GM06990 (cell line): ENCODE results near the gene CHST12.

ENCODE experiments used
- DNase-seq: peaks from one replicate; pipeline ENCODE4 v3.0.0-alpha.2; 2011; ENCODE audit not compliant: insufficient read length; ENCODE audit errors: extremely low read depth
- H3K27me3 ChIP-seq: replicated peaks from 2 replicates; pipeline ENCODE4 v1.6.0; 2011; ENCODE audit warnings: low read length; ENCODE audit not compliant: control insufficient read depth, insufficient read depth
- H3K36me3 ChIP-seq: 2 replicates; pipeline ENCODE4 v1.5.1; 2011; ENCODE audit warnings: low read length; ENCODE audit not compliant: control insufficient read depth, insufficient read depth
- H3K4me3 ChIP-seq: replicated peaks from 2 replicates; pipeline ENCODE4 v1.5.1; 2011; ENCODE audit warnings: low read depth, mild to moderate bottlenecking, control low read depth, low read length
- CTCF ChIP-seq: IDR thresholded peaks from 2 replicates; pipeline ENCODE4 v1.5.1; 2011; ENCODE audit warnings: low read length, control low read depth, mild to moderate bottlenecking, inconsistent platforms; ENCODE audit not compliant: insufficient read depth, poor library complexity, severe bottlenecking

CHST12 gene

GRCh38 chr7:2482725-2483451 is 79.5 kb downstream of the CHST12 start:
- no peak for DNase-seq
- H3K36me3 ChIP-seq: no peaks in the 10 kb centered on the region
- TF ChIP-seq CTCF: peak; percentile 19
- H3K27me3 ChIP-seq: no peaks in the 10 kb centered on the region; the same call in 1 of the 2 replicates
- no peak overlapping the region for H3K4me3 ChIP-seq

- H3K4me3 ChIP-seq: no peak overlapping the region
- no peak for DNase-seq
- no peak for TF ChIP-seq CTCF
- no peaks in the 10 kb centered on the region; the same call in 1 of the 2 replicates for H3K27me3 ChIP-seq
- no peaks in the 10 kb centered on the region for H3K36me3 ChIP-seq
Observed at GRCh38 chr7:2483494-2483893, 80.1 kb downstream of the CHST12 start.

- no peak for DNase-seq
- H3K36me3 ChIP-seq: no peaks in the 10 kb centered on the region
- H3K4me3 ChIP-seq: no peak overlapping the region
- H3K27me3 ChIP-seq: no peaks in the 10 kb centered on the region
- no peak for TF ChIP-seq CTCF
Observed at GRCh38 chr7:2484868-2485267, 81.5 kb downstream of the CHST12 start.

- no peaks in the 10 kb centered on the region for H3K27me3 ChIP-seq
Observed at GRCh38 chr7:2487586-2488271, 84.3 kb downstream of the CHST12 start.

GRCh38 chr7:2488272-2488645 is 84.8 kb downstream of the CHST12 start:
- H3K27me3 ChIP-seq: no peaks in the 10 kb centered on the region
- no peak for TF ChIP-seq CTCF
- no peak overlapping the region for H3K4me3 ChIP-seq
- DNase-seq: no peak
- H3K36me3 ChIP-seq: no peaks in the 10 kb centered on the region

More at GRCh38 chr7:2487586-2488271, 84.3 kb downstream of the CHST12 start:
- Histone ChIP-seq H3K36me3 (no peaks in the 10 kb centered on the region), H3K4me3 (no peak overlapping the region)
- DNase-seq: no peak
- no peak for TF ChIP-seq CTCF
